GM19372 (cell line): ENCODE data around the gene PPM1K.

Experiments used
- ATAC-seq: cut with Tn5 transposase; IDR thresholded peaks from one replicate; pipeline ENCODE4 v1.9.1; 2021; ENCODE audit warnings: mild to moderate bottlenecking, low read depth, moderate library complexity; ENCODE audit not compliant: unreplicated experiment

The PPM1K gene

DNA sequence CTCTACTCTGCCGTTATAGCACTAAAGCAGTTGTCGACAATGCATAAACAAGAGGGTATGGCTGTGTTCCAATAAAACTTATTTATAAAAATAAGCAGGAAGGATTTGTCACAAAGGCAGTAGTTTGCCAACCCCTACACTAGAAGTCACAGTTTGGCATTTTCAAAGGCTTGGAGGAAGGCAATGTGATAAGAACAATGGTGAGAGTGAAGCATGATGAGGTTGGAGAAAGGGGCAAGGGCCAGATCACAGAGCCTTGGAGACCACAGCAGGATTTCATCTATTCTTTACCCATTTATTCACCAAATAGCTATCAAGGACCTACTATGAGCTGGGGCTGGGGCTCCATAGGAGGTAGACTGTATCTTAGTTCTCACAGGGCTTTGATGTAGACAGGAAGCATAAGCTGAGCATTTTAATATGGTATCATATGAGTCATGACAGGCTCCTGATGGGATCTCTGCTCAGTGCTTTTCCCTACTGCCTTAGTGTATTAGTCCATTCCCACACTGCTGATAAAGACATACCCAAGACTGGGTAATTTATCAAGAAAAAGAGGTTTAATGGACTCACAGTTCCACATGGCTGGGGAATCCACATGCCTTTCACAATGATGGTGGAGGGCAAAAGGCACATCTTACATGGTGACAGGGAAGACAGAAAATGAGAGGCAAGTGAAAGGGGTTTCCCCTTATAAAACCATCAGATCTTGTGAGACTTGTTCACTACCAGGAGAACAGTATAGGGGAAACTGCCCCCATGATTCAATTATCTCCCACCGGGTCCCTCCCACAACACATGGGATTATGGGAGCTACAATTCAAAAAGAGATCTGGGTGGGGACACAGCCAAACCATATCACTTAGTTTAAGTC, 58.9 kb downstream of the PPM1K start:
- ATAC-seq, result no peak

- ATAC-seq, result no peak
Observed at GRCh38 chr4:88223516-88223915, 60.8 kb downstream of the PPM1K start.

GRCh38 chr4:88219099-88219498, 65.3 kb downstream of the PPM1K start:
- peak; percentile 68 for ATAC-seq

- ATAC-seq, result no peak
Observed at GRCh38 chr4:88217169-88217568, 67.2 kb downstream of the PPM1K start.

GRCh38 chr4:88216395-88216794, 68.0 kb downstream of the PPM1K start:
- ATAC-seq, result no peak

DNA sequence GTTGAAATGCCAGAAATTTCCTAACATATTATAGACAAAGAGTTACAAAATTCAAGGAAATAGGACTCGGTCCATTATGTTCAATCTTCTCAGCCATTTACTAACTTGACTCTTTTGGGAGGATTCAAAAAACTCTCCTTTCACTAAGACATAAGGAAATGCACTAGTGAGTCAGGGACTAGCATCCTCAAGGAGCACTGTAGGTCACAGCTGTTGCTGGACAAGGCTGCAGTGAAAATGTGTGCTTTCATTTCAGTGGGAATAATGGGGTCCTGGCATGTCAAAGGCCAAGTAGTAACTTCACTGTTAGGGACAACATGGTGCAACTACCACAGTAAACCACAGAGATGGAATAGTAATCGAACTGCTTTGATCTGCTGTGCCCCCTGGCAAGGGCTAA, 69.0 kb downstream of the PPM1K start:
- no peak for ATAC-seq

DNA sequence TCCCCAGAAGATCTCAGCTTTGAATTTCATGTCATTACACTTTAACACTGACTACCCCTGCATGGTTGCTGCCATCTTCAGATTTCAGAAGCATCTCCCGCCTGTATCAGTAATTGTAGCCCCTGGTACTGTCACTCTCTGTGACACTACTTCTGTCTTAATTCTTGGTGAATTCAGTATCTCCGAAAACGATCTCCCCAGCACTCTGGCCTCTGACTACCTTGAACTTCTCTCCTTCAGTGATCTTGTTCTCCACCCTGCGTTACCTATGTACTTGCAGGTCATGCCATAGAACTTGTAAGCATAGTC, 72.2 kb downstream of the PPM1K start:
- no peak for ATAC-seq

DNA sequence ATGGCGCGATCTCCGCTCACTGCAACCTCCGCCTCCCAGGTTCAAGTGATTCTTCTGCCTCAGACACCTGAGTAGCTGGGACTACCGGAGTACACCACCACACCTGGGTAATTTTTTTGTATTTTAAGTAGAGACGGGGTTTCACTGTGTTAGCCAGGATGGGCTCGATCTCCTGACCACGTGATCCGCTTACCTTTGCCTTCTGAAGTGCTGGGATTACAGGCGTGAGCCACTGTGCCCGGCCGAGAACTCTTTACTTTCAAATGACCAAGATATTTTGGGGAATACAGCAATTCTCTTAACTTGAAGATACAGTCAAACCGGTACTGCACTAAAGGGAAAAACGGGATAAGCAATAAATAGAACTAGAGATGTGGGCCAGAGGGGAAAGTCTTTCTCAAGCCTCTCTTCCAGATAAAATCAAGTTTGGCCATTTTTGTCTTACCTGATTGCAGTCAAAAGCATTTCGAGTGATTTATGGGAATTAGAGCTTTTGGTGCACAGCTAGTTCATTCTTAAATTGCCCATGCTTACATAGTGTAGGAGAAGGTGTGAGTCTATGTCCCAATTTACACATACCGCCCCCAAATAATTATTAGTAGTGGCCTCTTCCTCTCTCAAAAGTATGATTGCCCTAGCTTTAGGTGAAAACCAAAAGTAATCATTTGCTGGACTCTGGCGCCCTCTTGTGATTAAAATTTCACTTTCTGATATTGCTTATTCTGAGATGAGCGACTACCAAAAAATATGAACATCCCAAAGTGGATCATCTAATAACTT, 72.7 kb downstream of the PPM1K start:
- ATAC-seq, result peak; percentile 70

- ATAC-seq, result no peak
Observed at GRCh38 chr4:88208156-88208555, 76.2 kb downstream of the PPM1K start.
